NK-92 (cell line): ENCODE data around the gene HIBCH.

ENCODE experiments used
- DNase-seq: peaks from one replicate; lab custom pipeline; 2025; ENCODE audit not compliant: unreplicated experiment; lab: John Stamatoyannopoulos, UW

HIBCH gene

DNA sequence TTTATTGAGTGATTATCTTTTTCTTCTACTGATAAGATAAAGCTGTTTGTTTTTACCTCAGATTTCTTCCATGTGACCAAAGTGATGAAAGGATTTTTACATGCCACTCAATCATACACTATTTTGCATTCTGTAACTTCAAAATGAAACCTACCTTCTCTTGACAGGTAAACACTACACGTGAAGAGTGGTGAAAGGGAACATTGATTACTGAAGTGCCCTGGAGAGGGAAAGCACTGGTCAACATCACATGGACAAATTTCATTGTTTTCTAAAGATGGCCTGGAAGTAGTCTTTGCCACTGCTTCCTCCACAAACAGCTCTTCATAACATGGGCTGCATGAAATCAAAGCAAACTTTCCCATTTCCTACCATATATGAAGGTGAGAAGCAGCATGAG is 120.1 kb downstream of the HIBCH start:
- DNase-seq: no peak

DNA sequence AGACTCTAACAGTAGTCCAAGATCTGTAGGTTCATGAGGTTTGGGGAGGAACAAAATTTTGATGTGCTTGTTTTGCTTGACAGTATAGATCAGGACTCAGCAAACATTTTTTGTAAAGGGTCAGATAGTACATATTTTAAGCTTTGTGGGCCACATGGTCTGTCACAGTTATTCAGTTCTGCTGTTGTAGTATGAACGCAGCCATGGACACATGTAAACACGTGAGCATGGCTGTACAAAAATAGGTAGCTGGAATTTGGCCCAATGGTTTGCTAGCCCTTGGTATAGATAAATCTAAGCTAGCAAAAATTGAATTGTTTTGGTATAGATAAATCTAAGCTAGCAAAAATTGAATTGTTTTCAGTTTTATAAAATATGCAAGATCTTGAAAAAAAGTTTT is 120.5 kb downstream of the HIBCH start:
- no peak for DNase-seq

- no peak for DNase-seq
Observed at GRCh38 chr2:190197143-190197720, 122.4 kb downstream of the HIBCH start.

- no peak for DNase-seq
Observed at GRCh38 chr2:190190507-190191162, 129.0 kb downstream of the HIBCH start.

DNA sequence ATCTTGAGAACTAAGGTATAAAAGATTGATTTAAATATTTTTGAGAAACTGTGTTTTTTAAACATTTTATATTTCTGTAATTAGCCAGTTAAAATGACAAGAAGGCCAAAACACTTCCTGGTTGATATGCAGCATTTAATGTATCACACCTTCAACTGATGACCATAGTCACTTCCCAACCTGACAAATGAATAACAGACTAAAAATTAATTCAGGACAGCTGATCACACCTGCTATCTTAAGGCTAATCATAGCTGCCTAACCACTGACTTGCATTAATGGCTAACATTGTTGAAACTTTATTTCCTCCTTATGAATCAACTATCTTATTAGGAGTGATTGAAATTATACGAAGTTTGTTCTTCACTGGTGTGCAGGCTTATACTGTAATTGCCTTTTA is 131.3 kb downstream of the HIBCH start:
- no peak for DNase-seq

- DNase-seq: no peak
Observed at GRCh38 chr2:190186238-190186637, 133.4 kb downstream of the HIBCH start.

- no peak for DNase-seq
Observed at GRCh38 chr2:190185380-190185779, 134.2 kb downstream of the HIBCH start.

DNA sequence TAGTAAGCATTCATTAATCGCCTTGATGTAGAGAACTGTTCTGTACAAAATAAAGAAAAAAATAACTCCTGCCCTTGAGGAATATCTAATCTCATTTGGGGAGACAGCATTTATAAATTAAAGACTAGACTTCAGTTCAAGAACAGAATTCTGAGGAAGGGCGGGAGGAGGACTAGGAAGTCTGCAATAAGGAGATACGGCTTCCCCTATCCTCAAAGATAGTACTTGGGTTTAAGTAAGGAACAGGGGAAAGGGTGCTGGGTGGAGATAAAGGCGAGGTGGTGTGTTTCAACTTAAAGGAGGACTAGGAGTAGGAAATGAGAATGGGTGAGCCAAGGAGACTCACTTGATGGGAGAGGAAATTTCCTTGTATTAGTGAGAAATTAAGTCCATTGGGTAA is 135.2 kb downstream of the HIBCH start:
- DNase-seq: no peak

DNA sequence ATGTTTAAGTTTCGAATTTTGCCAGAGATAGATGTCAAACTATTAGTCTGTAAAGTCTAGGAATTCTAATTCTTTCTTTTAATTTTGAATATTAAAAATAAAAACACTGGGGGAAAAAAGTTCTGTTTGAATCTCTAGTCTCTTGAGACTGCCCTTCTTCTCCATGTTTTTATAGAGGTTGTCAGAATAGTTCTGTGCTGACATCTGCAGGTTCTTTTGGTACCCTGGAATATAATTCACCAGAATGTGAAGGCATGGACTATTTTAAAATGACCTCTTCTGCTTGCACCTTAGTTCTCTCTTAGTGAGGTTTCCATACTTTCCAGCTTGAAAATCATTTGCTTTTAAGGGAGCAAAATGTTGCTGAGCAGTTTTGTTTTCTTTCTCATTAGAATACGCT is 136.1 kb downstream of the HIBCH start:
- no peak for DNase-seq

DNA sequence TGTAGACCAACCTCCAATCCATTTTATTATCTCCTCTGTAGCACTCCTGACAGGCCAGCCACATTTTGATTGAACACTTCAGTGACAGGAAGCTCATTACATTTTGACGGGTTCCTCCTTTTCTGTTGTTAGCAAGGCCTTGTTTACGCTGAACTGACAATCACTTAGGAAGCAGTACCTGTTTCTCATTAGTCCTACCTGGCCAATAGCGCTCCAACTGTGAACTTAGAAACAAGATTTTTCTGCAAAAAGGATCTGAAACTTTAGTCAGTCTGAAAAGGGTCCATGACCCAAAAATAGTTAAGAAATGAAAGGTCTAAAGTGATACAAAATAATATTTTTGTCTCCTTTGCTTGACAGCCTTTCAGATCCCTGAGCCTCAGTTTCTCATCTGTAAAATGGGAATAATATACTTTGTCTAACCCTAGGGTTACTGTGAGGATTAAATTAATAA is 137.5 kb downstream of the HIBCH start:
- no peak for DNase-seq

- DNase-seq: no peak
Observed at GRCh38 chr2:190181123-190181669, 138.4 kb downstream of the HIBCH start.

DNA sequence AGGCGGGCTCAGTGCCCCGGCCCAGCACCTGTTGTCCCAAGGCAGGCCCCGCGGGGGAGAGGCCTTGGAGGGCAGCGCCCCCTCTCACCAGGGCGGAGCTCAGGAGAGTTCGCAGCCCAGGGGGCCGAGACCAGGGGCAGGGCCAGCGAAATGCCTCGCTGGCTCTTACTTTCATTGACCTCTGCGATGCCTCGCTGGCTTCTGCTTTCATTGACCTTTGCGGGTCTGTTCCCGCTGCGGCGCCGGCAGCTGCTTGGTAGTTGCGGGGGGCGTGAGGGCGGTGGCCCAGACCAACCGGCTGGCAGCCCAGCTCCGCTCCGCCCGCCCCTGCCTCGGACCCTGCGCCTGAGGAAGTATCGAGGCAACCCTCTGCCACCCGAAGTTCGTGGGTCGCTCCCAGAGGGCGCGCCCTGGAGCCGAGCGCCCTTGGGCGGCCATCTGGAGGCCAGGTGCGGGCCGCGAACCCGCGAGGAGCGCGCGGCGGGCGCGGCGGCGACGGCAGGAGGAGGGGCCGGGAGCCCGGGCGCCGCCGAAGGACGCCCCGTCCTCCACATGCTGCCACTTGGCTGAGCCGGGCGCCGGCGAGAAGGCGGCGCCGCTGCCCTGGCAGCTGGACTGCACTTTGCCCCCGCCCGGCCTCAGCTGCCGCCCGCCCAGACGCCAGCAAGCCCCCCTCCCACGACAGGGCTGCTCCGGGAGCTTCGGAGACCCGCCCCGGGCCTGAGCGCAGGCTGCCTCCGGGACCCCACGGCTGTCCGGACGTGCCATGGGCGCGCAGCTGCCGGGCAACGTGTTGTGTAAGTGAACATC is 139.1 kb downstream of the HIBCH start:
- no peak for DNase-seq

- no peak for DNase-seq
Observed at GRCh38 chr2:190179754-190180312, 139.8 kb downstream of the HIBCH start.

DNA sequence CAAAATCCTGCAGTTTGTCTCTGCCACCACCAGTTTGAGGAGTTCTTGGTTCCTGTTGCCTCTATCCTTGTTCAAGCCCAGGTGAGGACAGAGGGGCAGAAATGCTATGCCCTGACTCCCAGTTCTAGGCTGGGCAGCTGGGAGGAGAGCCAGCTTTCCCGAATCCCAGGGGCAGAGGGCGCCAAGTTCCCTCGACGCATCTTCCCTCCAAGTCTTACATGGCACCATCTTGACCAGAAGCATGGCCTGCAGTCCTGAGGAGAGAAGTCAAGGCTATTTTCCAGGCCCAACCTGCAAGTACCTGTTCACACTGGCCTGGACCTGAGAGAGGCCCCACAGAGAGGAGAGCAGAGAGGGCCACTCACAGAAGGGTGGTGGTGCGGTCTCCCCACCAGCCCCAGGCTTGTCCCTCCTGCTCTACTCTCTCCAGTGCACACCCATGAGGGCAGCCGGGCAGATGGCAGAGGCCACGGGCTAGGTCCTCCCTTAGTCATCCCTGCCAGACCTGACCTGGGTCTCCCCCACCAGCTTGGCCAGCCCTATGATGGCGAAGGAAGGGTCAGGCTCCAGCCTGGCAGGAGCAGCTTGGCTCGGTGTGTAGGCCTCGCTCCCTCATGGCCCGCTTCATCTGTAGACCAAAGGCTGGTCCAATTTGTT is 141.4 kb downstream of the HIBCH start:
- no peak for DNase-seq

GRCh38 chr2:190177249-190178040 is 142.2 kb downstream of the HIBCH start:
- no peak for DNase-seq

- no peak for DNase-seq
Observed at GRCh38 chr2:190173392-190173791, 146.2 kb downstream of the HIBCH start.

GRCh38 chr2:190170673-190171072 is 149.0 kb downstream of the HIBCH start:
- no peak for DNase-seq

DNA sequence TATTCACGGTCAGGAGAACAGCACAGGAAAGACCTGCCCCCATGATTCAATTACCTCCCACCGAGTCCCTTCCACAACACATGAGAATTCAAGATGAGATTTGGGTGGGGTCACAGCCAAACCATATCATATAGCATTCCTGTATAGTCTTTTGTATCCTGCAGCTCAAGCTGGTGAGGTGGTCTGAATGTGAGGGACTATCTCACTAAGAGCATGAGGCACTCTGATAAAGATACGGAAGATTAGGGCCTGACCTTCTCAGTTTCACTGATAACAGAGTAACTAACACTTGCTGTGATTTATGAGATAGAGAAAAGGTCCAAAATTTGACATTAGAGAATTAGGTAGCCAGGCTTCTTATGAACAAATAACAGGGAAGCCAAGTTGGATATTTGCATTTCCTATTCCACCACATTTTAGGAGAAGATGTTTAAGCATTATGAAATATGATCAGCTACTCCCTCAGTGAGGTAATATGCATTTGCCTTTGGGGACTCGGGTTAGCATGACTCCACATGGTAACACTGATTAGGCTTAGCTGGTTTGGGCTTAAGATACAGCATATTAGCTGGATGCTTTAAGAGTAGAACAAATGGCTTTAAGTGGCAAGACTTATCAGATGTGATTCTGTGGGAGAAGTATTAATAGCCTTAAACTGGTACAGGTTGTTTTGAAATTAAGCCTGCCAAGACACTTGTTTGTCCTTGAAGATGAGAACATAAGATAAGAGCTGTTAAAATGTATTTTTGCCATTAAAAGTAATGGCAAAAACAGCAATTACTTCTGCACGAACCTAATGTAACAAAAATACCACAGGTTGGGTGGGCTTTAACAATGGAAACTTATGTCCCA is 150.2 kb downstream of the HIBCH start:
- no peak for DNase-seq

GRCh38 chr2:190167702-190168101 is 151.9 kb downstream of the HIBCH start:
- no peak for DNase-seq
